Left lung (tissue), 10 donors: Measurements from ENCODE around the gene LRIG2. TPM values are rescaled to one million over a fixed set of nuclear protein-coding genes. Genes with fewer than 3 reads are reported as not detected.

Experiments
- ATAC-seq: fragments of 200-7000 bp; cut with Tn5 transposase; one replicate; pipeline ENCODE4 v1.9.1; 2020; ENCODE audit warnings: moderate library complexity
- DNase-seq, 4 donors: peaks; one replicate each; pipeline ENCODE4 v3.0.0-alpha.2; 2013 to 2020
- H3K27ac ChIP-seq, 2 donors: fragments of 200-600 bp; sonication (generic) in 1 of 2; one replicate each; pipeline versions ENCODE4 v1.5.0 to v1.8.0; 2020 to 2021
- H3K27me3 ChIP-seq, 2 donors: fragments of 200-600 bp; sonication (generic) in 1 of 2; one replicate each; pipeline versions ENCODE4 v1.5.0 to v1.8.0; 2020 to 2021
- H3K36me3 ChIP-seq, 2 donors: fragments of 200-600 bp; sonication (generic) in 1 of 2; one replicate each; pipeline versions ENCODE4 v1.5.0 to v1.8.0; 2020 to 2021
- H3K4me1 ChIP-seq, 2 donors: fragments of 200-600 bp; one replicate each; pipeline ENCODE4 v1.8.0; 2021
- H3K4me3 ChIP-seq, 2 donors: fragments of 200-600 bp; sonication (generic) in 1 of 2; one replicate each; pipeline versions ENCODE4 v1.5.0 to v1.8.0; 2020 to 2021; ENCODE audit warnings: mild to moderate bottlenecking in 1 of 2
- H3K9me3 ChIP-seq, 2 donors: fragments of 200-600 bp; sonication (generic) in 1 of 2; one replicate each; pipeline versions ENCODE4 v1.5.0 to v1.8.0; 2020 to 2021
- intact Hi-C, 2 donors: fragments of 100-400 bp; cut with DNase I; formaldehyde crosslinking; loops; one replicate each; pipeline versions ENCODE4 v1.11.2 to v1.14.2; 2022
- polyA plus RNA-seq, 6 donors: library from polyadenylated mRNA; unstranded; fragments of 120-200 nt; gene quantifications; one replicate each; pipeline ENCODE4 v1.2.1, GENCODE V29; 2013; ENCODE audit not compliant: insufficient read length in 6 of 6
- total RNA-seq, 2 donors: library from RNA; stranded (reverse); fragmentation: NEBNext Ultra II Directional; extraction: Animal tissue kit (Norgen Biotek cat#: 25700); gene quantifications; one replicate each; pipeline ENCODE4 v1.2.1, GENCODE V29; 2021
- TF ChIP-seq, protein P1 (sequence below), 2 donors: fragments of 200-600 bp; sonication (generic) in 1 of 2; IDR thresholded peaks; one replicate each; pipeline versions ENCODE4 v1.5.0 to v1.8.0; 2021; ENCODE audit warnings: antibody characterized with exemption in 2 of 2
- donor health status: DM: no; HTN: yes; CAD: no.
- donor health status: DM: no; HTN: no; CAD: no.

The LRIG2 gene
- total and polyA plus RNA-seq, 8 donors = 10.9 to 23.4 (median 19.1) TPM

DNA sequence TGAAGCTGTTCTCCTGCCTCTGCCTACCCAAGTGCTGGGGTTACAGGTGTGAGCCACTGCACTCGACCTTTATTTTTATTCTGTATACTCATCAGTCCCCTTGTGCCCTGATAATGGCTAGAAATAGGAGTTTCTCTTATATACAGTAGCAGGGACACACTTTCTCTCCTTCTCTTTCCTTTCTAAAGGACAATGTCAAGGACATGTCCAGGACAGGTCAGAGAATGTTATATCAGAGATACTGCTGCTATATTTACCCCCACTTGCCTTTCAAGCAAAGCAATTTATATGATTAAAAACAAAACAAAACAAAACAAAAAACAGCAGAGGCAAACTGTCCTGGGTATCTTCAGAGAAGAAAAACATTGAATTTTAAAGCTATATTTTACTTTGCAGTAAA, 43.2 kb upstream of the LRIG2 start:
- no peak for ATAC-seq
- TF ChIP-seq, protein P1, sequence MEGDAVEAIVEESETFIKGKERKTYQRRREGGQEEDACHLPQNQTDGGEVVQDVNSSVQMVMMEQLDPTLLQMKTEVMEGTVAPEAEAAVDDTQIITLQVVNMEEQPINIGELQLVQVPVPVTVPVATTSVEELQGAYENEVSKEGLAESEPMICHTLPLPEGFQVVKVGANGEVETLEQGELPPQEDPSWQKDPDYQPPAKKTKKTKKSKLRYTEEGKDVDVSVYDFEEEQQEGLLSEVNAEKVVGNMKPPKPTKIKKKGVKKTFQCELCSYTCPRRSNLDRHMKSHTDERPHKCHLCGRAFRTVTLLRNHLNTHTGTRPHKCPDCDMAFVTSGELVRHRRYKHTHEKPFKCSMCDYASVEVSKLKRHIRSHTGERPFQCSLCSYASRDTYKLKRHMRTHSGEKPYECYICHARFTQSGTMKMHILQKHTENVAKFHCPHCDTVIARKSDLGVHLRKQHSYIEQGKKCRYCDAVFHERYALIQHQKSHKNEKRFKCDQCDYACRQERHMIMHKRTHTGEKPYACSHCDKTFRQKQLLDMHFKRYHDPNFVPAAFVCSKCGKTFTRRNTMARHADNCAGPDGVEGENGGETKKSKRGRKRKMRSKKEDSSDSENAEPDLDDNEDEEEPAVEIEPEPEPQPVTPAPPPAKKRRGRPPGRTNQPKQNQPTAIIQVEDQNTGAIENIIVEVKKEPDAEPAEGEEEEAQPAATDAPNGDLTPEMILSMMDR (IDR thresholded peaks at IDR 0.05) = no peak
- no peaks in the 10 kb centered on the region for H3K4me1 ChIP-seq
- H3K4me3 ChIP-seq = no peak overlapping the region
- no peak for DNase-seq
- H3K36me3 ChIP-seq = no peaks in the 10 kb centered on the region
- intact Hi-C loops = no loop called here
- H3K27me3 ChIP-seq = no peaks in the 10 kb centered on the region
- no peaks in the 10 kb centered on the region for H3K9me3 ChIP-seq
- no peak overlapping the region for H3K27ac ChIP-seq

DNA sequence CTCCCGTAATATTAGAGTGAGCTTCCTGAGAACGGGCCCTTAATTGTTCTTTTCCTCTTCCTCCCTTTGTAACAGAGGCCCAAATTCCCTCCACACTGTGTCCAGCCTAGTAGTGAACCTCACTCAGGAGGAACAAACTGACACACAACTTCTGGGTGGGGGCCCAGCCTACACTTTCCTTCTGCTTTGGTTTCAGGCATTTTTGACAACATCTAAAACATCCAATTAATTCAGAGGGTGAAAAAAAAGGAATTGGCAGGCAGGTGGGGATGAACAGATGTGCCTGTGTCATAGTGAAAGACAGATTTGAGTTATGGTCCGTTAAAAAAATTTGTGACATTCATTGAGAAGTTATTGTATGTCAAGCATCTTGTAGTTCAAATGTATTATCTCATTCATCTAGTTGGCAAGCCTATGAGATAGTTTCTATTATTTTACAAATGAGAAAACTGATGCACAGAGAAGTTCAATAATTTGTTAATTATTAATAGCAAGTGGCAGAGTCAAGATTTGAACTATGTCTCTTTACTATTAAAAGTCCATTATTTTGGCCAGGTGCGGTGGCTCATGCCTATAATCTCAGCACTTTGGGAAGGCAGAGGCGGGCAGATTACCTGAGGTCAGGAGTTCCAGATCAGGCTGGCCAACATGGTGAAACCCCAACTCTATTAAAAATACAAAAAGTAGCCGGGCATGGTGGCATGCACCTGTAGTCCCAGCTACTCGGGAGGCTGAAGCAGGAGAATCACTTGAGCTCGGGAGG, 41.6 kb upstream of the LRIG2 start:
- Histone ChIP-seq H3K4me1 (no peaks in the 10 kb centered on the region), H3K27me3 (no peaks in the 10 kb centered on the region), H3K9me3 (no peaks in the 10 kb centered on the region), H3K36me3 (no peaks in the 10 kb centered on the region), H3K4me3 (no peak overlapping the region), H3K27ac (no peak overlapping the region)
- DNase-seq = no peak
- intact Hi-C loops = no loop called here
- TF ChIP-seq, protein P1 (IDR thresholded peaks at IDR 0.05) = no peak
- ATAC-seq = no peak

DNA sequence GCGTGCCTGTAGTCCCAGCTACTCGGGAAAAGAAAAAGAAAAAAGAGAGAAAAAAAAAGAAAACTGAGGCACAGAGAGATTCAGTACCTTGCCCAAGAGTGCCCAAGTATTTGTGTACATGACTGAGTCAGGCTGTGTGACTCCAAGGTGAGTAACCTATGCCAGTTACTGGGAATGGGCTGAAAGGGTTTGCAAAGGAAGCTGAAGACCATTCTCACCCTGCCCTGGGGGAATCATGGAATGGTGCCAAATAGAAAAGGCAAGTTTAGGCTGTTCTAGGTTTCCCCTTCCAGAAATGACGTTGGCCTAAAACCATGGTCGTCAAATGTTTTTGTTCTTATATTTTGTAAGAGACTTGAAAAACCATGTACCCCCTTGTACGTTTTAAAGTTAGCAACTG, 37.9 kb upstream of the LRIG2 start:
- no peaks in the 10 kb centered on the region for H3K36me3 ChIP-seq
- intact Hi-C loops = no loop called here
- no peaks in the 10 kb centered on the region for H3K27me3 ChIP-seq
- no peaks in the 10 kb centered on the region for H3K9me3 ChIP-seq
- TF ChIP-seq, protein P1 (IDR thresholded peaks at IDR 0.05) = no peak
- ATAC-seq (no peak), DNase-seq (no peak)
- no peak overlapping the region for H3K27ac ChIP-seq
- no peaks in the 10 kb centered on the region for H3K4me1 ChIP-seq
- no peak overlapping the region for H3K4me3 ChIP-seq

DNA sequence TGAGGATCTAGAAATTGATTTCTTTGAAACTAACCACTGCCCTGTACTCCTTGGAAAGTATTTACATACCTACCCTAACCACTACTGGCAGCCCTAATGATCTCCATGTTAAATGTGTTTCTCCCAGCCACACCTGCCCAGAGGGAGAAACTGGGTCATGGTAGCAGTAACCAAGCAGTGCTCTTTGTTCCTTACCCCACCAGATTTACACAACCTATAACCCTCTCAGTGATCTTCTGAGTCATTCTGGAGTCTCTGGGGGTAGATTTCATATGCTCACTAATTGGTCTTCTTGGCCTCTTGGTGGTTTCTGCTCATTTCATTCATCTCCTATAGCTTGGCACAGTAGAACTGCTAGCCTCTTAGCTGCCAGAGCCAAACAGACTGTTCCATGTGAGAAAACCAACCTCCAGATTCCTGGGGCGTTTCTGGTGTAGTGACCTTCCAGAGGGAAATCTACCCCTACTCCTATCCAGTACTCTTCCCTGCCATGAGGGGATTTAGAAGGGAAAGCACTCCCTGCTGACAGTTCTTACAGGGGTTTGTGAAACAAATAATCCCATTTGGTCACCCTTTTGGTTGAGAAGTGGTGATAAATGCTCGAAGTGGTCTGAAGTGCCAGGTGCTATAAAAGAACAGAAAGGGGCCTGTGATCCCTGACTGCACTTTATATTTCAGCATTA, 36.2 kb upstream of the LRIG2 start:
- Histone ChIP-seq H3K4me3 (no peak overlapping the region), H3K4me1 (no peaks in the 10 kb centered on the region), H3K9me3 (no peaks in the 10 kb centered on the region), H3K36me3 (no peaks in the 10 kb centered on the region), H3K27ac (no peak overlapping the region), H3K27me3 (no peaks in the 10 kb centered on the region)
- ATAC-seq = no peak
- intact Hi-C loops = no loop called here
- DNase-seq = no peak
- TF ChIP-seq, protein P1 (IDR thresholded peaks at IDR 0.05) = no peak

DNA sequence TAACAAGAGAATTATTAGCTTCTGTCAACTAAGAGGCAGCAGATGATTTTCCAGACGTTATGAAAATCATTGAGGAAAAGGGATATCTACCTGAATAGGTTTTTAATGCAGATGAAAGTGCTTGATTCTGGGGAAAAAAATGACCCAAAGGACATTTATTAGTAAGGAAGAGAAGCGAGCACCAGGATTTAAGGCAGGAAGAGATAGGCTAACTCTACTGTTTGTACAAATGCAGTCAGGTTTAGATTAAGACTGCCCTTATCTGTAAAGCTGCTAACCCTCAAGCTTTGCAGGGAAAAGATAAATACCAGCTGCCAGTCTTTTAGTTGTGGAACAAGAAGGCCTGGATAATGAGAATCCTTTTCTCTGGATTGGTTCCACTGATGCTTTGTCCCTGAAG, 33.0 kb upstream of the LRIG2 start:
- TF ChIP-seq, protein P1 (IDR thresholded peaks at IDR 0.05) = no peak
- intact Hi-C loops = no loop called here
- peaks cover 10 to 14% of the 10 kb centered on the region in 2 donors for H3K4me1 ChIP-seq
- no peak overlapping the region for H3K27ac ChIP-seq
- H3K27me3 ChIP-seq = no peaks in the 10 kb centered on the region
- no peak for ATAC-seq
- no peaks in the 10 kb centered on the region for H3K36me3 ChIP-seq
- no peak for DNase-seq
- H3K9me3 ChIP-seq = no peaks in the 10 kb centered on the region
- no peak overlapping the region for H3K4me3 ChIP-seq
